Right hindlimb (tissue), 1 donor: ENCODE data around the gene KPNA4.

Source experiments
- DNase-seq: peaks from one replicate; pipeline ENCODE4 v3.0.0-alpha.2; 2018

Gene KPNA4

GRCh38 chr3:160449636-160450598, 115.5 kb downstream of the KPNA4 start, which contains the start of gene TRIM59:
Gene TRIM59, minus strand, starts transcription at chr3:160449786. Its CDS starts 10,603 bp downstream, at chr3:160439183.
- DNase-seq: peak; percentile 96

- DNase-seq: no peak
Observed at GRCh38 chr3:160448845-160449635, 116.3 kb downstream of the KPNA4 start.

GRCh38 chr3:160447544-160447943, 117.8 kb downstream of the KPNA4 start:
- DNase-seq: no peak

- DNase-seq: no peak
Observed at GRCh38 chr3:160446522-160447056, 118.8 kb downstream of the KPNA4 start.

GRCh38 chr3:160445854-160446253, 119.5 kb downstream of the KPNA4 start:
- DNase-seq: no peak
